Measurements from ENCODE around the gene HCK.
"Not testable (repeated sequence)": the region's sequence is repeated elsewhere in the genome, so short reads cannot be mapped to it uniquely, and the experiment has no call there.

The HCK gene

DNA sequence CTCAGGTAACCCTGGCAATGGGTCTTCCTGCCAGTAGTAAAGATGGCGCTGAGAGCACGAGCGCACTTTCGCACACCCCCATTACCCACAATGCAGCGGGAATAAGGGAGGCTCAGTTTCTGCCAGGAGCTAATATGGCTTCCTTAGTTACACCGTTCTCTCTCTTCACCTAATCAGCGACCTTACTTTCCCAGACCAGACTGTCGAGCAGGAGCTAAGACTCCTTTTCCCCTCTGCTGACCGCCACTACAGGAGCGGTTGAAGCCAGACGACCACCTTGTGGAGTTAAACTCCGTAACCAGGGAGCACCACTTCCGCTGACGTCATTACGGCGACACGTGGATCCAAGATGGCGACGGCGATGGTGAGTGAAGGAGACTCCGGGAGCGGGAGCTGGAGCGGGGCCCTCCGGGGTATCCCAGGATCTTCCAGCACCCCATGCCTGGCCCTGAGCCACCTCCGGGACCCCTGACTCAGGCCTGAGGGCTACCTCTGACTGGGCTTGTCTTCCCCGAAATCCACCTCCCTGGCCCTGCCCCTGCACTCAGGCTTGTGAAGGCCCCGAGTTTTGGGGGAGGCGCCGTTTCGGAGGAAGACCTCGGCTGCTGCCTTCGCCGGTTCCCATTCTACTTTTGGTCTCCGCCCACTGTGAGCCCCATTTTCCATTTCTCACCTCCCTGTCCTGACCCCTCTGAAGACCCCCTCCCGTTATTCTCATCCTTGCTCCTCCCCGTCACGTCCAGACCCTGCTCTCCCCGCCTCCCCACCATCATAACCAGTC, 57.5 kb downstream of the HCK start, which contains the start of gene TM9SF4:
TM9SF4 (plus strand) TSS at position 323 of the 781 bp plus-strand sequence; CDS start at position 350, 27 bp downstream.
- peak; percentile 90 for DNase-seq

DNA sequence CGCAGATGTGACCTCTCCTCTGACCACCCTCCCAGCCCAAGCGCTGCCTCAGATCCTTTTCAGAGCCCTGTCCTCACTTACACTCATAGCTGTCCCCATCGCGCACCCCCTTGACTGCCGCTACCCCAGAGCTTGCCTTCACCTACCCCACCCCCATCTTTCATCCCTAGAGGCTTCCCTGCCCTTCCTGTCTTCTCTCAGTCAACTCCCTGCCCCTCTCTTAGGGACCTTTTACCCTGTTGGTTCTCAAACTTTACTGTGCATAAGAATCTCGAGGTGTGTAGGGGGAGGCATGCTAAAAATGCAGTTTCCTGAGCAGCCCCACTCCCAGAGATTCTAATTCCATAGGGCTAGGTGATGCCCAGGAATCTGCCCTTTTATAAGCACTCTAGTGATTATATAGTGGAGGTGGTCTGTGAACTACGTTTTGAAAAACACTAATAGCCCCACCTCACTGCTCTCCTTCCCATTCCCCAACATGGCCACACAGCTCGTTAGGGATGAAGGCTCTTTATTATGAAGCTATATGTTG, 58.2 kb downstream of the HCK start:
- DNase-seq, result no peak

DNA sequence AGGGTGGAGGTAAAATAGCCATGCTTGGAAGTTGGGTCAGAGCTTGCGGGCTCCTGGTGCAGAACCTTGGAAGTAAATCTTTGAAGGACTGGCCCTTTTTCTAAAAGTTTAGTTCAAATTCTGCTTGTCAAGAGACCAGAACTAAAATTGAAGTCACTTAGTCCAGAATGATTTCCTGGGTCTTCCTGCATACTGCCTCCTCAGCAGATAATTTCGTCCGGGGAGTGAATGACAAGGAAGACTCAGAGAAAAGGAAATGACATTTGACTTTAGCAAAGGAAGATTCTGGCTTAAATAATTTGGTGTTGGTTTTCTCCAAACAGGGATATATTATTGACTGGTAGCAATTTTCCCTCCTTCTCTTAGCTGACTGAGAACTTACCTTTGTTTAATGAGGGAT, 58.7 kb downstream of the HCK start:
- no peak for DNase-seq

DNA sequence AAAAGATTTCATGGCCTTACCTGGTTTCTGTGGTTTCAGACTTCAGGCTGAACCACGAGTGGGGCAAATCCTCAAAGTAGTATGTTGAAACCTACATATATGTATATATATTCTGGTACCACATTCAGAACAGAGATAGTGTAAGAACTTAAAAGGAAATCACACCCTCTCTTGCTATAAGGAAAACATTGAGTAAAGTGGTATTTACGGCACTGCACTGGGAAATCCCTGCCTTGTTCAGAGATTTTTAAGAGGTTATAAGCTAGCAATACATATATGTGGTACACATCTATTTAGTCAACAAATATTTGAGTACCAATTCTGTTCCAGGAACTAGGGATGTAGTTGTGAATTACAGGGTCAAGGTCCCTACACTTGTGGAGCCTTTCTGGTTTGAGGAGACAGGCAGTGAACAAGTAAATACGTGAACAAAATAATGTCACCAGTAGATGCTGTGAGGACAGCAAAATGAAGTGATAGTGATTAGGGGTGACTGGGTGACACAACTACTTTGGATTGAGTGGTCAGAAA, 59.2 kb downstream of the HCK start:
- no peak for DNase-seq

DNA sequence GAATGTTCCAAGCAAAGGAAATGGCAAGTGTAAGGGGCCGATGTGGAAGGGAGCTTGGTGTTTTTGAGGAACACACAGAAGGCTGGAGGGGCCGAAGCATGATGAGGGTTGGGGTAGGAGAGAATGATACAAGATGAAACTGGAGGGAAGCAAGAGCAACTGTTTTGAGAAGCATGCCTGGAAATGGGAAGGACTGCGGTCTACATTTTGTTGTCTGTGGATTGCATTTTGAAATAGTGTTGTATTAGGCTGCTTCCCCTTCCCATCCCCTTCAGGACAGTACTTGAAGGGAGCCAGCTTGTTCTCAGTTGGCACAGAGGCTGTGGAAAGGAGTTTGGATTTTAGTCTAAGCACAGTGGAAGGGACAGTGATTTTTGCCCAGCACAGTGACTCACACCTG, 59.7 kb downstream of the HCK start:
- DNase-seq, result no peak

- no peak for DNase-seq
Observed at GRCh38 chr20:32112841-32113240, 60.8 kb downstream of the HCK start.

GRCh38 chr20:32113591-32114260, 61.7 kb downstream of the HCK start:
- DNase-seq, result no peak

- no peak for DNase-seq
Observed at GRCh38 chr20:32114305-32114960, 62.4 kb downstream of the HCK start.

DNA sequence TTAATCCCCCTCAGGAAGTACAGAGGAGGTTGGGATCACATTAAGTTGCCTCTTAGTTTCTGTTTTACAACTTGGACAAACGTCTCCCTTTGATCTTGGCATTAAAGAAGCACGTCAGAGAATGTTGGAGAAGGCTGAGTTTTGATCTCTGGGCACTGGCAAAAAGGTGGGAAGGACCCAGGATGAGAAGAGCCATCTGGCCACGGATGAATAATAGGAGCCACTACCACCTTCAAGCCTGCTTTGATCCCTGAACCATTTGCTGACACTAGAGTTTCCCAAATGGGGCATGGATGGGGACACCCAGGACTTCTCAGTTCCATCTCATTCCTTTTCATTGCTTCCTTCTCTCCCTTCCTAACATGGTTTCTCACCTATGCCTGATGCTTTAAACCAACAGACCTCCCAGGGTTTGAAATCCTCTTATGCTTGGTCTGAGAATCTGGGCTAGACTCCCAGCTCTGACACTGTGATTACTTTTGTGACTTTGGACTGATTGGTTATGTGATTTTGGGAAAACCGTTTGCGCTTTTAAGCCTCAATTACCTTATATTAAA, 63.2 kb downstream of the HCK start:
- no peak for DNase-seq

DNA sequence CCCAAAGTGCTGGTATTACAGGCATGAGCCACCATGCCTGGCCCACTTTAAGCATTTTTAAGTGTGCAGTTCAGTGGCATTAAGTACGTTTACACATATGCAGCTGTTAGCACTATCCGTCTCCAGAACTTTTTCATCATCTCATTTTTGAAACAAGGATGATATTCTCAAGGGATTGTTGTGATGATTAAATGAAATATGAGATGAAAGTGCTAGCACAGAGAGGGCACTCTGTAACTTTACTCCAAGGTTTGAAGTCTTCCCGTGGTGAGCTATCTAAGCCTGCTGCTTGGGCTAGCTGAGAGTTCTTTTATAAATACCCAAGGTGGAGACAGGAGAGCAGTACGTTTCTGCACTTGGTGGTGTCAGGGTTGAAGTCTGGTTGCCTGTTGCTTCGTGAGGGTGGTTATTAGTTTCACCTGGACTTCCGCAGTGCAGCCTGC, 64.1 kb downstream of the HCK start:
- no peak for DNase-seq

GRCh38 chr20:32116796-32117195, 64.8 kb downstream of the HCK start:
- not testable (repeated sequence) for DNase-seq

DNA sequence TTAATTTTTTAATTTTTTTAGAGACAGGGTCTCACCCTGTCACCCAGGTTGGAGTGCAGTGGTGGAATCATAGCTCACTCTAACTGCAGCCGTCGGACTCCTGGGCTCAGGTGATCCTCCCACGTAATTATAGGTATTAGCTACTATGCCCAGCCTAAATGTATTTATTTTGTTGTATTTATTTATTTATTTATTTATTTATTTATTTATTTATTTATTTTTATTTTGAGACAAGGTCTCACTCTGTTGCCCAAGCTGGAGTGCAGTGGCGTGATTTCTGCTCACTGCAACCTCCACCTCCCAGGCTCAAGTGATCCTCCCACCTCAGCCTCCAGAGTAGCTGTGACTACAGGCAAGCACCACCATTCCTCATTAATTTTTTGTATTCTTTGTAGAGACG, 66.4 kb downstream of the HCK start:
- DNase-seq, result not testable (repeated sequence)

GRCh38 chr20:32119734-32120133, 67.7 kb downstream of the HCK start:
- DNase-seq, result no peak

- DNase-seq, result not testable (repeated sequence)
Observed at GRCh38 chr20:32121908-32122307, 69.9 kb downstream of the HCK start.

- DNase-seq, result no peak
Observed at GRCh38 chr20:32123088-32123487, 71.0 kb downstream of the HCK start.

DNA sequence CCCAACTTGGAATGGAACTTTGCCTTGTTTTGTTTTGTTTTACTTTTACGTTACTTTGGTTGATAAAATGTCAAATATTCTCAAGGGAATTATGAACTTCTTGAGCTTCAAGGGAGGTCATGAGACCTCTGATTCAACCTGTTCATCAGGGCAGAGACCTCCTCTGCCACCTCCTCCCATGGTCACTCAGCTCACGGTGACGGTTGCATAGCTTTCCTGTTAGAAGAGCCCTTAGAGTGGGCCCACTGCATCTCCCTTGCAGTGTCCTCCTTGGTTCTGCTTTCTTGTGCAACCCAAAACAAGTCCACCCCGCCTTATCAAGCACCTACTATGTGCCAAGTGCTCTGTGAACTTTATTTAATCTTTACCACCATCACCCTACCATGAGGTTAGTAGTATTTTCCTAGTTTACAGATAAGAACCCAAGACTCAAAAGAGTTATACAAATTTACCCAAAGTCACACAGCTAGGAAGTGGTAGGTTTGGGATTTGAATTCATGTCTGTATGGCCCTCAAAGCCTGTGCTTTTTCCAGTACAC, 72.9 kb downstream of the HCK start:
- DNase-seq, result no peak

- no peak for DNase-seq
Observed at GRCh38 chr20:32125506-32125905, 73.5 kb downstream of the HCK start.

GRCh38 chr20:32126919-32127318, 74.9 kb downstream of the HCK start:
- DNase-seq, result no peak

- DNase-seq, result no peak
Observed at GRCh38 chr20:32127347-32127746, 75.3 kb downstream of the HCK start.

- DNase-seq, result no peak
Observed at GRCh38 chr20:32128167-32128566, 76.1 kb downstream of the HCK start.

- DNase-seq, result no peak
Observed at GRCh38 chr20:32129863-32130262, 77.8 kb downstream of the HCK start.

- DNase-seq, result no peak
Observed at GRCh38 chr20:32130352-32130751, 78.3 kb downstream of the HCK start.

- DNase-seq, result no peak
Observed at GRCh38 chr20:32130965-32131364, 78.9 kb downstream of the HCK start.

All from SHP77 treated with DMSO at 0.1 percent for 48 hours (cell line).